Breast epithelium (tissue), 4 donors: ENCODE data around the gene LIN28B. TPM values are rescaled to one million over a fixed set of nuclear protein-coding genes. Genes with fewer than 3 reads are reported as not detected.
"Not testable (repeated sequence)": the region's sequence is repeated elsewhere in the genome, so short reads cannot be mapped to it uniquely, and the experiment has no call there.

Source experiments
- DNase-seq, 2 donors: peaks; one replicate each; pipeline ENCODE4 v3.0.0-alpha.2; 2019; ENCODE audit warnings: low spot score in 2 of 2
- H3K27ac ChIP-seq, 2 donors: fragments of 200-600 bp; sonication (generic) in 1 of 2; one replicate each; pipeline ENCODE4 v1.5.1; 2016 to 2019; ENCODE audit warnings: mild to moderate bottlenecking in 1 of 2
- H3K27me3 ChIP-seq, 2 donors: fragments of 200-600 bp; sonication (generic) in 1 of 2; one replicate each; pipeline versions ENCODE4 v1.5.1 to v1.6.0; 2017 to 2019; ENCODE audit warnings: control low read depth in 1 of 2, mild to moderate bottlenecking in 1 of 2
- H3K36me3 ChIP-seq: fragments of 200-600 bp; one replicate; pipeline ENCODE4 v1.5.1; 2019
- H3K4me1 ChIP-seq, 2 donors: fragments of 200-600 bp; sonication (generic); one replicate each; pipeline ENCODE4 v1.5.1; 2016 to 2019; ENCODE audit warnings: control low read depth in 1 of 2
- H3K4me3 ChIP-seq, 3 donors: fragments of 200-600 bp; sonication (generic); 1 replicate in 2 of 3; 2 replicates in 1 of 3; pipeline ENCODE4 v1.5.1; 2016 to 2019; ENCODE audit warnings: mild to moderate bottlenecking in 3 of 3, moderate library complexity in 2 of 3
- H3K9me3 ChIP-seq, 2 donors: fragments of 200-600 bp; sonication (generic) in 1 of 2; one replicate each; pipeline ENCODE4 v1.5.1; 2016 to 2019; ENCODE audit warnings: control low read depth in 1 of 2
- CTCF ChIP-seq, 3 donors: fragments of 450-650 bp; IDR thresholded peaks; one replicate each; pipeline ENCODE4 v1.5.1; 2016 to 2017; ENCODE audit warnings: antibody characterized with exemption in 3 of 3, mild to moderate bottlenecking in 3 of 3, moderate library complexity in 3 of 3
- POLR2A ChIP-seq: fragments of 450-650 bp; IDR thresholded peaks from one replicate; pipeline ENCODE4 v1.6.1; 2016; ENCODE audit warnings: antibody characterized with exemption, mild to moderate bottlenecking, moderate library complexity
- POLR2AphosphoS5 ChIP-seq, 3 donors: sonication (generic); formaldehyde crosslinking; IDR thresholded peaks; one replicate each; pipeline ENCODE4 v1.6.1; 2017; ENCODE audit warnings: antibody characterized with exemption in 3 of 3
- intact Hi-C: fragments of 100-400 bp; cut with DNase I; formaldehyde crosslinking; loops from one replicate; pipeline ENCODE4 v1.15.1; 2023; ENCODE audit warnings: low total_unique reads
- total RNA-seq, 3 donors: library from RNA; depleted of rRNA; stranded (reverse); fragments of >200 nt; gene quantifications; one replicate each; pipeline ENCODE4 v1.1.0, GENCODE V29; 2016

The LIN28B gene
- total RNA-seq, 3 donors from 2014 or later = not detected

DNA sequence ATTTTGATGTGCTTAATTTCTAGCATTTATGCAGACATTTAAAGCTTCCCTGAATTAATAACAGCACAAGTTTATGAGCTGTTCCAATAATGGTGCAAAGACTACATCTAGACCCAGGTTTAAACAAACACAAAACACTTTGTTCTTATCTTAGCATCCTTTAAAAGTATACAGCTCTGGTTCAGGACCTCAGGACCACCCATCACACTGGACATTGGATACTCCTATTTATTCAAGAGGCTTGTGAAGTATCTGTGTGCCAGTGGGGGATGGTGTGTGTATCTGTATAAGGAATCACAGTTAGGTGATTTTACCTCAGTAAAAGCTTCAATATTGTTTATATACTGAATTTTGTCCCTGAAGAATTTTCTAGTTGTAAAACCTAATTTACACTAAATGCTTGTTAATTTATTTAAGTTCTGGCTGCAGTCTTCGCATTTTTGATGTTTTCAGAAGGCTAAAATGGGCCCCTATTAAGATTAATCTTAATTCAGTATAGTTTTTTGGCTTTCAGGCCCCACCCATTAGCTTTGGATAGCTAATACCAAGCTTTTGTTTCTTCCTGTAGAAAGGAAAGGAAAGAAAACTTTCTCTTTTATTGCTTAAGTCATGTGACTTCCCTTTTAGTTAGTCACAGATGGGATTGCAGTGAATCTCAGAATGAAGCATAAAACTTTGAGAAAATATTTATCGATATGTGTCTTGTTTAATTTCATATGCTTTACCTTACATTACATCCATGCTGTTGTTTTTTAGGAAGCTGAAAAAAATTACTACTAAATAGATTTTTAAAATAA lies 13.1 kb downstream of the LIN28B start:
- no peaks in the 10 kb centered on the region for H3K4me1 ChIP-seq
- DNase-seq = no peak
- no peak overlapping the region for H3K27ac ChIP-seq
- H3K27me3 ChIP-seq = no peaks in the 10 kb centered on the region
- H3K36me3 ChIP-seq = no peaks in the 10 kb centered on the region
- intact Hi-C loops = no loop called here
- no peaks in the 10 kb centered on the region for H3K9me3 ChIP-seq
- H3K4me3 ChIP-seq = no peak overlapping the region
- TF ChIP-seq POLR2AphosphoS5 (IDR thresholded peaks at IDR 0.05) (no peak), CTCF (IDR thresholded peaks at IDR 0.05) (no peak), POLR2A (no peak)

DNA sequence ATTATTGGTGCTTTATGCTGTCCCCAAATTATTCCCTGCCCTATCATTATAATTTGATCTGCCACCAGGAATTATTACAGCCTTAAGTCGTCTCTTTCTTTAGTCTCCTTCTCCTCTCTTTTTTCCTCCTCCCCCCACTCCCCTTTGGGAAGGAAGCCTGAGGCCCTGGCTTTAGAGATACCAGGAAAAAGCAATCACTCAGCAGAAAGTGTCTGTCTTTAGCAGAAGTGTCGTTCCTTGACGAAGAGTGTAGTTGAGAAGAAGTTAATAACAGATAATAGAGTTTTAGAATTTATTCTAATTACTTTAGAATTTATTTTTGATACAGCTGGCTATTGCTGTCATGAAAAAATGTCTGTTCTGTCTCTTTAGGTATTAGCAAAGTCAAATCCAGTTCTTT lies 16.5 kb downstream of the LIN28B start:
- Histone ChIP-seq H3K27ac (no peak overlapping the region), H3K4me1 (no peaks in the 10 kb centered on the region), H3K4me3 (no peak overlapping the region), H3K36me3 (no peaks in the 10 kb centered on the region), H3K27me3 (no peaks in the 10 kb centered on the region), H3K9me3 (no peaks in the 10 kb centered on the region)
- intact Hi-C loops = no loop called here
- no peak for DNase-seq
- TF ChIP-seq CTCF (IDR thresholded peaks at IDR 0.05) = no peak
- TF ChIP-seq POLR2A = no peak
- TF ChIP-seq POLR2AphosphoS5 (IDR thresholded peaks at IDR 0.05) = no peak

DNA sequence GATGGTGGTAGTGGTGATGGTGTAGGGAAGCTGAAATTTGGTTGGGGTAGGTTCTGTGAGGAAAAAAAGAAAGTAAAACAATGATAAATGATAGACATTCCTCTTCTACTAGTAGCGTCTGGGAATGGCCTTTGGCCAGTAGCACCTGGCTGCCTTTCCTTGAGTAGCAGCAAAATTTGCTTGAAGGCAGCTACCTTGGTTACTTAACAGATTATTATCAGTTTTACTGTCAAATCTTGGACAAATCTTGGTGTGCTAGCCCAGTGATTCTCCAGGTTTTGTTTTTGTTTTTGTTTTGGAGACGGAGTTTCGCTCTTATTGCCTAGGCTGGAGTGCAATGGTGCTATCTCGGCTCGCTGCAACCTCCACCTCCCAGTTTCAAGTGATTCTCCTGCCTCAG lies 26.4 kb downstream of the LIN28B start:
- H3K27ac ChIP-seq = no peak overlapping the region
- no peaks in the 10 kb centered on the region for H3K36me3 ChIP-seq
- intact Hi-C loops = loop anchor here (10.0 kb wide), 1 partner anchor 352 kb away; no protein-coding TSS in a partner anchor
- TF ChIP-seq POLR2A (no peak), POLR2AphosphoS5 (IDR thresholded peaks at IDR 0.05) (no peak), CTCF (IDR thresholded peaks at IDR 0.05) (no peak)
- no peaks in the 10 kb centered on the region for H3K4me1 ChIP-seq
- no peak overlapping the region for H3K4me3 ChIP-seq
- no peak for DNase-seq
- no peaks in the 10 kb centered on the region for H3K9me3 ChIP-seq
- no peaks in the 10 kb centered on the region for H3K27me3 ChIP-seq

GRCh38 chr6:104983776-104984175 lies 26.9 kb downstream of the LIN28B start:
- Histone ChIP-seq H3K27ac (no peak overlapping the region), H3K36me3 (no peaks in the 10 kb centered on the region), H3K9me3 (no peaks in the 10 kb centered on the region), H3K27me3 (no peaks in the 10 kb centered on the region), H3K4me3 (no peak overlapping the region), H3K4me1 (no peaks in the 10 kb centered on the region)
- no peak for DNase-seq
- intact Hi-C loops = loop anchor here (10.0 kb wide), 1 partner anchor 351 kb away; no protein-coding TSS in a partner anchor
- TF ChIP-seq POLR2AphosphoS5 (IDR thresholded peaks at IDR 0.05) = no peak
- TF ChIP-seq CTCF (IDR thresholded peaks at IDR 0.05) = no peak
- TF ChIP-seq POLR2A = no peak

DNA sequence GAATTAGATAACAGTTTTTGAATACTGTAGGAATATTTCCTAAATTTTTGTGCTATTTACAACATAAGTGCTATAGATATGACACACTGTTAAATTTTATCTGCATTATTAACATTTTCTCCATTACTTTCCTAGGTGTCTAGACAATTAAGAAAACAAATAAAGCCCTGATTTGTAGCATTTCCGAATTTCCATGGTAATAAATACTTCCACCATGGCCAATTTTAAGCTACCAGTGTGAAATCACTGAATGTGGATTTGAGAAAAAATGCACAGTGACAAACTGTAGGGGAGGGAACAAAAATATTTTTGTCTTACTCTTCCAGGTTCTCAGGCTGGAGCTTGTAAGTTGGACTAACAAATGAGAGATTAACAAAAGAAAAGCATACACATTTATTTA lies 27.9 kb downstream of the LIN28B start:
- no peak overlapping the region for H3K27ac ChIP-seq
- no peak overlapping the region for H3K4me3 ChIP-seq
- intact Hi-C loops = loop anchor here (10.0 kb wide), 1 partner anchor 350 kb away; no protein-coding TSS in a partner anchor
- H3K9me3 ChIP-seq = no peaks in the 10 kb centered on the region
- no peaks in the 10 kb centered on the region for H3K36me3 ChIP-seq
- H3K4me1 ChIP-seq = no peaks in the 10 kb centered on the region
- H3K27me3 ChIP-seq = no peaks in the 10 kb centered on the region
- TF ChIP-seq CTCF (IDR thresholded peaks at IDR 0.05) (no peak), POLR2AphosphoS5 (IDR thresholded peaks at IDR 0.05) (no peak), POLR2A (no peak)
- no peak for DNase-seq

GRCh38 chr6:104985875-104986274 lies 29.0 kb downstream of the LIN28B start:
- H3K36me3 ChIP-seq, H3K4me3 ChIP-seq, H3K4me1 ChIP-seq, H3K9me3 ChIP-seq, H3K27ac ChIP-seq, DNase-seq, H3K27me3 ChIP-seq: not testable (repeated sequence)
- intact Hi-C loops = loop anchor here (10.0 kb wide), 1 partner anchor 349 kb away; no protein-coding TSS in a partner anchor
